ENCODE measurements around the gene GNL1.
"Not testable (repeated sequence)": the region's sequence is repeated elsewhere in the genome, so short reads cannot be mapped to it uniquely, and the experiment has no call there.

DNA sequence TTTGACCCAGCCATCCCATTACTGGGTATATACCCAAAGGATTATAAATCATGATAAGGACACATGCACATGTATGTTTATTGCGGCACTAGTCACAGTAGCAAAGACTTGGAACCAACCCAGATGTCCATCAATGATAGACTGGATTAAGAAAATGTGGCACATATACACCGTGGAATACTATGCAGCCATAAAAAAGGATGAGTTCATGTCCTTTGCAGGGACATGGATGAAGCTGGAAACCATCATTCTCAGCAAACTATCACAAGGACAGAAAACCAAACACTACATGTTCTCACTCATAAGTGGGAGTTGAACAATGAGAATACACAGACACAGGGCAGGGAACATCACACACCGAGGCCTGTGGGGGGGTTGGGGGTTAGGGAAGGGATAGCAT, 29.8 kb downstream of the GNL1 start:
- TF ChIP-seq, protein P1, sequence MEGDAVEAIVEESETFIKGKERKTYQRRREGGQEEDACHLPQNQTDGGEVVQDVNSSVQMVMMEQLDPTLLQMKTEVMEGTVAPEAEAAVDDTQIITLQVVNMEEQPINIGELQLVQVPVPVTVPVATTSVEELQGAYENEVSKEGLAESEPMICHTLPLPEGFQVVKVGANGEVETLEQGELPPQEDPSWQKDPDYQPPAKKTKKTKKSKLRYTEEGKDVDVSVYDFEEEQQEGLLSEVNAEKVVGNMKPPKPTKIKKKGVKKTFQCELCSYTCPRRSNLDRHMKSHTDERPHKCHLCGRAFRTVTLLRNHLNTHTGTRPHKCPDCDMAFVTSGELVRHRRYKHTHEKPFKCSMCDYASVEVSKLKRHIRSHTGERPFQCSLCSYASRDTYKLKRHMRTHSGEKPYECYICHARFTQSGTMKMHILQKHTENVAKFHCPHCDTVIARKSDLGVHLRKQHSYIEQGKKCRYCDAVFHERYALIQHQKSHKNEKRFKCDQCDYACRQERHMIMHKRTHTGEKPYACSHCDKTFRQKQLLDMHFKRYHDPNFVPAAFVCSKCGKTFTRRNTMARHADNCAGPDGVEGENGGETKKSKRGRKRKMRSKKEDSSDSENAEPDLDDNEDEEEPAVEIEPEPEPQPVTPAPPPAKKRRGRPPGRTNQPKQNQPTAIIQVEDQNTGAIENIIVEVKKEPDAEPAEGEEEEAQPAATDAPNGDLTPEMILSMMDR (IDR thresholded peaks at IDR 0.05) = not testable (repeated sequence)
- TF ChIP-seq POLR2AphosphoS5 (IDR thresholded peaks at IDR 0.05) = not testable (repeated sequence)
